Uterus (tissue), 2 donors: ENCODE data around the gene POLRMT.

Experiments used
- CTCF ChIP-seq, 4 experiments: fragments of 200-600 bp in 2 of 4; fragments of 450-650 bp in 2 of 4; sonication (generic) in 2 of 4; IDR thresholded peaks; one replicate each; pipeline ENCODE4 v1.5.1; 2016 to 2019; ENCODE audit warnings: antibody characterized with exemption in 4 of 4, mild to moderate bottlenecking in 2 of 4, moderate library complexity in 1 of 4
- POLR2A ChIP-seq, 2 donors: fragments of 450-650 bp; IDR thresholded peaks; one replicate each; pipeline ENCODE4 v1.6.1; 2016; ENCODE audit warnings: antibody characterized with exemption in 2 of 2, mild to moderate bottlenecking in 1 of 2, moderate library complexity in 1 of 2

- TF ChIP-seq CTCF (IDR thresholded peaks at IDR 0.05) (no peak), POLR2A (IDR thresholded peaks at IDR 0.05) (no peak)
Observed at GRCh38 chr19:574658-575526, 58.4 kb downstream of the POLRMT start.
